ENCODE results near the gene OGFOD3.

GRCh38 chr17:82351713-82352488, 66.5 kb downstream of the OGFOD3 start:
- no peak for TF ChIP-seq EZH2 (IDR thresholded peaks at IDR 0.05; ENCODE audit: borderline replicate concordance, insufficient read depth, low read depth, low read length, poor library complexity, severe bottlenecking)
- TF ChIP-seq, protein P1, sequence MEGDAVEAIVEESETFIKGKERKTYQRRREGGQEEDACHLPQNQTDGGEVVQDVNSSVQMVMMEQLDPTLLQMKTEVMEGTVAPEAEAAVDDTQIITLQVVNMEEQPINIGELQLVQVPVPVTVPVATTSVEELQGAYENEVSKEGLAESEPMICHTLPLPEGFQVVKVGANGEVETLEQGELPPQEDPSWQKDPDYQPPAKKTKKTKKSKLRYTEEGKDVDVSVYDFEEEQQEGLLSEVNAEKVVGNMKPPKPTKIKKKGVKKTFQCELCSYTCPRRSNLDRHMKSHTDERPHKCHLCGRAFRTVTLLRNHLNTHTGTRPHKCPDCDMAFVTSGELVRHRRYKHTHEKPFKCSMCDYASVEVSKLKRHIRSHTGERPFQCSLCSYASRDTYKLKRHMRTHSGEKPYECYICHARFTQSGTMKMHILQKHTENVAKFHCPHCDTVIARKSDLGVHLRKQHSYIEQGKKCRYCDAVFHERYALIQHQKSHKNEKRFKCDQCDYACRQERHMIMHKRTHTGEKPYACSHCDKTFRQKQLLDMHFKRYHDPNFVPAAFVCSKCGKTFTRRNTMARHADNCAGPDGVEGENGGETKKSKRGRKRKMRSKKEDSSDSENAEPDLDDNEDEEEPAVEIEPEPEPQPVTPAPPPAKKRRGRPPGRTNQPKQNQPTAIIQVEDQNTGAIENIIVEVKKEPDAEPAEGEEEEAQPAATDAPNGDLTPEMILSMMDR (IDR thresholded peaks at IDR 0.05), result peak; percentile 97
